ENCODE data around the gene GMIP.

The GMIP gene

GRCh38 chr19:19656451-19657396 is 13.3 kb upstream of the GMIP start:
- DNase-seq = no peak

- DNase-seq = no peak
Measured at GRCh38 chr19:19655641-19656343, 12.3 kb upstream of the GMIP start.

DNA sequence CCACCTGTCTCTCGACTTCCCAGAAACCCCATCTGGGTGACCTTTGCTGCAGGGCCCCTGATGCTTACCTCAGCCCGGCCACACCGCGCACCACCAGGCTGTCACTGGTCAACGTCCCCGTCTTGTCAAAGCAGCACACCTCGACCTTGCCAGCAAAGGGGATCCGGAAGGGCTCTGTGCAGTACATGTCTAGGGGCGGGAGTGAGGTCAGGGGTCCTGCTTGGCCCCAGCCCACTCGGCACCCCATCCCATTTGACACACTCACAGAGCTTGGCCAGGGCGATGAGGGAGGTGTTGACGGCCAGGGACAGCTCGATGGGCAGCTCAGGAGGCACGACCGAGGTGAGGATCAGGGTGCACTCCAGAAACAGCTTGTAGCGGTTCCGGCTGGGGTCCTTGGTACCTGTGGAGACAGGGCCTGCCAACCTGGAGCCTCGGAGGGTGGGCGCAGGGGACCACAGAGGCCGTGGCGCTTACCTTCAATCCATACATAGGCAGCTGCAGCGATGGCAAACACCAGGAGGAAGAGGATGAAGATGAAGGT is 11.7 kb upstream of the GMIP start:
- DNase-seq = no peak

DNA sequence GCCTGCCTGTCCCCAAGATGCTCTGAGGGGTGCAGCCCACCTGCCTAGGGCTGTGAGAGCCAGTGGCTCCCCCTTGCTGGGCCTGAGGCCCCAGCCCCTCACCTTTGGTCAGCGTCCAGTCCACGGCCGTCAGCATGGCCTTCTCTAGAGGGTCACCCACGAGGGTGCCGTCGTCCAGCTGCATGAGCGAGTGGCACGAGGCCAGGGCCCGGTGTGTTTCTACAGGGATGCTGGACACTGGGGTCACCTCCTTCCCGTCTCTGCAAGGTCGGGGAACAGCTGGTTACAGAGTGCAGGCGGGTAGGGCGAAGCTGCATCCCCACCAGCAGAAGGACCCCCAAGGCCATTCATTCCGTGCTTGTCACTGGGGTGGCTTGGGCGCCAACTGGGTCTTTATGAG is 11.0 kb upstream of the GMIP start:
- DNase-seq = no peak

GRCh38 chr19:19653597-19654147 is 10.2 kb upstream of the GMIP start:
- DNase-seq = no peak

DNA sequence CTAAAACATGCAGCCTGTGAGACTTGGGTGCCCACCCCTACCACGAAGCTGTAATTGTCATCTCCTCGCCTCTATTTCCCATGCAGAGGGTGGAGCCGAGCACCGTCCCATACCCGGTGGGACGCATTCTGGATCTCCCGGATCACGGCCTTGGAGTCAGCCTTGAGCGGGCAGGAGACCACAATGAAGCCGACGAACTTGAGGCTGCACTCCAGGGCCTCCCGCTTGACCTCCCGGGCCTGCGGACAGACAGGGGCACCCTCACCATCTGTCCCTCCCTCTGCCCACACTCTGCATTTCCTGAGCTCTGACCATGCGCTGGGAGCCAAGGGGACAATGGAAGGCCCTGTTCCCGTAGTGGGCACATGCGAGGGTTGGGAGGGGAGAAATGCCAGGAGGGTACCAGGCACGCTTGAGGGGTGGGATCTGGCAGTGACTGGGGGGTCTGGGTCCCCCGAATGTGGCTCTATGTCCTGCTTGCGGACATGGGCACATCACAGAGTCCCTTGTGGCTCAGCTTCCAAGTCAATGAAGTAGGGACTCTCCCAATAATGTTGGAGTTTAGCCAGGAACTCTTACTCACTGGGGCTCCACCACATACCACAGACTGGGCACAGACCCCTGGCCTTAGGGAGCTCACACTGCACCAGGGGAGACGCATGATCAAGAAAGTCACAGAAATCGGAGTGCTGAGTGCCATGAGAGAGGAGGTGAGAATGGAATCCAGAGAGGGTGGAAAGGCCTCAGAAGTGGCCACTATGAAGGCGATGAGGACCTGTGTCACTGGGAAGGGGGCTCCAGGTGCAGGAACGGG is 9.2 kb upstream of the GMIP start:
- no peak for DNase-seq

- DNase-seq = no peak
Measured at GRCh38 chr19:19651076-19651475, 7.6 kb upstream of the GMIP start.

DNA sequence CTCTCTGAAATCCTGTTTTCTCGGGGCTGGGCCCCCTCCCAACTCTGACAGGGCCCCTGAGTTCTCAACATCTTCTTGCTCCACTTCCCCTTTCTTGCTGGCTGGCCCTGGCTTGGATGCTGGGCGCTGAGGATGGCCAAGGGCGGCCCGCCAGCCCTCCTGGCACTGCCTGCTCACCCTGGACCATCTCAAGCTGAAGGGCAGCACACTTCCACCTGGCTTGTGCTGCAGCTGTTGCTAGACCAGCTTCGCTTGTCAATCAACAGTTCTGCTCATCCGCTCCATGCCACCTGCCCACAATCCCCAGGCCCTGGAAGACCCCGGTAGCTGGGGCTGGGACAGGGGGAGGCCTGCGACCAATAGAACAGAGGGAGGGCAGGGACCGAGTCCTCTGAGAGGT is 6.9 kb upstream of the GMIP start:
- DNase-seq = no peak

- DNase-seq = no peak
Measured at GRCh38 chr19:19649580-19649995, 6.1 kb upstream of the GMIP start.

- no peak for DNase-seq
Measured at GRCh38 chr19:19649155-19649554, 5.7 kb upstream of the GMIP start.

GRCh38 chr19:19647037-19647835 is 3.8 kb upstream of the GMIP start:
- DNase-seq = no peak

DNA sequence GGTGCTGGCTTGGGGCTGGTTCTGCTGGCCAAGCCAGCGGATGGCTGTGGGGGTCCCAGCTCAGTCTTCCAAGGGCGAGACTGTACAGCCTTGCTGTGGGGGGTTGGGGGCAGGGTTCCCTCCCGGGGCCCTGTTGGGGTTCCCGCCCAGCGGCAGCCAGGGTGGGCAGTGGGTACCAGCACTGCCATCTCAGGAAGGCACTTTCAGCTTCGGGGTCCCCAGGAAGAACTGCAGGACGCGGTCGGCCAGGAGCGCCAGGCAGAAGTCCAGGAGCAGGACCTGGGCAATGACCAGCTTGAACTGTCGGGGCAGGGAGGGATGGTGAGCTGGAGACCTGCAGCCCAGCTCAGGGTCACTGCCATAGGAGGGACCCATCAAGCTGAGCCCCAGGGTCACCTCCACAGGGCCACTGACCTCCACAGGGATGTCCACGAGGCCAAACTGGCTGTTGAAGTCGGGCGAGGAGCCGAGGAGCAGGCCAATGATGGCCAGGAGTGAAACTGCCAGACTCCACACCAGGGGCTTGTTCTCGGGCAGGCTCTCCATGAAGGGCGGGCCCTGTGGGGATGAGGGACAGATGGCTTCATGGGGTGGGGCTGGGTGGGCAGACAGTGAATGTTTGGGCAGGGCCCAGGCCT is 1.9 kb upstream of the GMIP start:
- no peak for DNase-seq

DNA sequence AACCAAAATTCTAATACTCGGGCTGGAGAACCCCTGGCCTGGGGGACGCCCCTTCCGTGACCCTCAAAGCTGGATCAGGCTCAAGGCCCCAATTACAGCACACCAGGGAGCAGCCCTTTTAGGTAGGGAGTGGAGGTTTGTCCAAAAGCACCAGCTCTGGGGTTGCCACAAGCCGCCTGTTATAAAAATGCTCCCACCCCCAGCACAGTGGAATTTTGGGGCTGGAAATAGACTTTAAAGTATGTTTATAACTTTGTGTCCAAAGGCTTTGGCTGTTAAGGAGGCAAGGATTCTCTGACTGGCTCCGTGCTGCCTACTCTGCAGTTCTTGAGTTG is 564 bp upstream of the GMIP start:
- no peak for DNase-seq

GRCh38 chr19:19642506-19643157 is 825 bp downstream of the GMIP start:
- no peak for DNase-seq

- no peak for DNase-seq
Measured at GRCh38 chr19:19637523-19638251, 5.8 kb downstream of the GMIP start.

- DNase-seq = no peak
Measured at GRCh38 chr19:19637186-19637522, 6.3 kb downstream of the GMIP start.

DNA sequence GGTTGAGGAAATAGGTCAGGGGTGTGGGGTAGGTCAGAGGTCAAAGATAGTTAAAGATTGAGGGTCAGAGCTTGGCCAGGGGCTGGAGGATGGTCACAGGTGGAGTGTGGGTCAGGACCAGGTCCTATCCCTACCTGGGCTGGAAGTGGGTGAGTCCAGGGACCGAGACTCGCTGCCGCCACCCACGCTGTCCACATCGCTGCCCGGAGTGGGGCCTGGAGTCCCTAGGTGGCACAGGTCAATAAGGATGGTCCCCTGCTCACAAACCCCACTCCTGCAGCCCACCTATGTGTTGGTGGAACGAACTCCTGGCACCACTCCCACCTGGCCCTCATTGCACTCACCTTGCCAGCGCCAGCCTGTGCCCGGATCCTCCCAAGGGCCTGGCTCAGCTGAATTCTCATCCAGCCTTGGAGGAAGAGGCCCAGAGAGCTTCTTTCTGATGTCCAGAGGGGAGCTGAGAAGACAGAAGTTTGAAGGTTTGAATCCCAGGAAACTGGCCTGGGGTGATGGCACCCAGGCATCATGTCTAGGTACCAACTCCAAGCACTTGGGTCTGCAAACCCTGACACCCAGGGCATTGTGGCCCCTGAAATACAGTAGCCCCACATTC is 6.8 kb downstream of the GMIP start:
- DNase-seq = no peak

- no peak for DNase-seq
Measured at GRCh38 chr19:19635313-19635702, 8.1 kb downstream of the GMIP start.

- no peak for DNase-seq
Measured at GRCh38 chr19:19634516-19635312, 8.7 kb downstream of the GMIP start.
